Neuronal stem cell (in vitro differentiated cells): ENCODE measurements around the gene KLHL28.

ENCODE experiments used
- DNase-seq: peaks from one replicate; pipeline ENCODE4 v3.0.0-alpha.2; 2013; ENCODE audit warnings: low spot score
- H2AFZ ChIP-seq: one replicate; pipeline ENCODE4 v1.6.1; 2013; ENCODE audit warnings: mild to moderate bottlenecking, low read length, inconsistent platforms
- H2AK5ac ChIP-seq: 2 replicates; pipeline ENCODE4 v1.6.1; 2013; ENCODE audit warnings: low read depth, mild to moderate bottlenecking, inconsistent platforms, low read length, moderate library complexity, mixed read lengths
- H2BK120ac ChIP-seq: 2 replicates; pipeline ENCODE4 v1.6.1; 2013; ENCODE audit warnings: low read depth, mild to moderate bottlenecking, inconsistent platforms, low read length, moderate library complexity, mixed read lengths
- H2BK12ac ChIP-seq: one replicate; pipeline ENCODE4 v1.6.1; 2013; ENCODE audit warnings: low read length, inconsistent platforms
- H2BK15ac ChIP-seq: 2 replicates; pipeline ENCODE4 v1.6.1; 2013; ENCODE audit warnings: mild to moderate bottlenecking, low read length, inconsistent platforms, mixed read lengths
- H2BK5ac ChIP-seq: one replicate; pipeline ENCODE4 v1.6.1; 2013; ENCODE audit warnings: inconsistent platforms, mild to moderate bottlenecking, low read length, moderate library complexity
- H3K14ac ChIP-seq: one replicate; pipeline ENCODE4 v1.6.1; 2013; ENCODE audit warnings: low read length, inconsistent platforms
- H3K18ac ChIP-seq: 2 replicates; pipeline ENCODE4 v1.6.1; 2013; ENCODE audit warnings: low read length, inconsistent platforms
- H3K23ac ChIP-seq: 2 replicates; pipeline ENCODE4 v1.6.1; 2013; ENCODE audit warnings: low read depth, mild to moderate bottlenecking, mixed read lengths, low read length, inconsistent platforms; ENCODE audit not compliant: poor library complexity
- H3K27ac ChIP-seq: replicated peaks from 3 replicates; pipeline ENCODE4 v1.5.1; 2013; ENCODE audit warnings: low read length, inconsistent platforms
- H3K27me3 ChIP-seq, 3 experiments: 2 replicates each; pipeline ENCODE4 v1.6.1; 2013; ENCODE audit warnings: low read length in 3 of 3, mild to moderate bottlenecking in 2 of 3, inconsistent platforms in 1 of 3, low read depth in 1 of 3, mixed read lengths in 1 of 3, moderate library complexity in 1 of 3; ENCODE audit not compliant: control insufficient read depth in 3 of 3, insufficient read depth in 3 of 3
- H3K36me3 ChIP-seq, 2 donors: replicated peaks in 1 of 2; 2 replicates each; pipeline ENCODE4 v1.6.1; 2013; ENCODE audit warnings: low read length in 2 of 2; ENCODE audit not compliant: control insufficient read depth in 2 of 2, insufficient read depth in 2 of 2
- H3K4ac ChIP-seq: 2 replicates; pipeline ENCODE4 v1.6.1; 2013; ENCODE audit warnings: inconsistent platforms, mild to moderate bottlenecking, low read length, moderate library complexity
- H3K4me1 ChIP-seq, 2 donors: 1 replicate in 1 of 2; 2 replicates in 1 of 2; pipeline ENCODE4 v1.6.1; 2013; ENCODE audit warnings: low read length in 2 of 2, low read depth in 1 of 2; ENCODE audit not compliant: control insufficient read depth in 2 of 2, insufficient read depth in 1 of 2
- H3K4me2 ChIP-seq: one replicate; pipeline ENCODE4 v1.6.1; 2013; ENCODE audit warnings: mild to moderate bottlenecking, low read length, inconsistent platforms; ENCODE audit not compliant: insufficient read depth, poor library complexity, severe bottlenecking
- H3K4me3 ChIP-seq, 2 donors: 2 replicates each; pipeline ENCODE4 v1.5.1; 2013; ENCODE audit warnings: low read length in 2 of 2, mild to moderate bottlenecking in 2 of 2, inconsistent platforms in 1 of 2, moderate library complexity in 1 of 2
- H3K79me1 ChIP-seq: one replicate; pipeline ENCODE4 v1.6.1; 2013; ENCODE audit warnings: low read depth, mild to moderate bottlenecking, inconsistent platforms, low read length, moderate library complexity
- H3K9ac ChIP-seq: one replicate; pipeline ENCODE4 v1.6.1; 2013; ENCODE audit warnings: mild to moderate bottlenecking, low read depth, low read length, inconsistent platforms; ENCODE audit not compliant: poor library complexity
- H3K9me3 ChIP-seq, 2 donors: replicated peaks in 1 of 2; 2 replicates each; pipeline versions ENCODE3 to v1.6.1; 2013; ENCODE audit warnings: low read length in 2 of 2, mild to moderate bottlenecking in 2 of 2, inconsistent platforms in 1 of 2, low read depth in 1 of 2, mixed read lengths in 1 of 2, moderate library complexity in 1 of 2; ENCODE audit not compliant: control insufficient read depth in 2 of 2, insufficient read depth in 1 of 2
- H4K8ac ChIP-seq: one replicate; pipeline ENCODE4 v1.6.1; 2013; ENCODE audit warnings: low read depth, mild to moderate bottlenecking, inconsistent platforms, low read length, moderate library complexity
- H4K91ac ChIP-seq: one replicate; pipeline ENCODE4 v1.6.1; 2013; ENCODE audit warnings: low read length, low read depth, mild to moderate bottlenecking, inconsistent platforms; ENCODE audit not compliant: poor library complexity
- WGBS, 2 donors: extraction: QIAGEN DNeasy Blood & Tissue Kit; methylation state at CpG; one replicate each; pipeline ENCODE4 v1.1.7; 2013; ENCODE audit warnings: missing lambda C conversion rate in 2 of 2, mixed read lengths in 1 of 2; ENCODE audit not compliant: insufficient read length in 2 of 2, insufficient replicate concordance in 1 of 2; ENCODE audit errors: extremely low coverage in 2 of 2; 5-methylcytosine and 5-hydroxymethylcytosine counted together

KLHL28 gene

GRCh38 chr14:44963044-44963528 lies 1.3 kb upstream of the KLHL28 start:
- Histone ChIP-seq H2BK12ac (no peak overlapping the region), H3K23ac (no peak overlapping the region), H2BK15ac (no peak overlapping the region), H3K9me3 (peaks cover 0 to 4% of the 10 kb centered on the region in 2 donors), H3K9ac (peak overlapping the region; percentile 79), H3K4ac (no peak overlapping the region), H2BK120ac (no peak overlapping the region), H3K36me3 (peaks cover 0 to 10% of the 10 kb centered on the region in 2 donors), H3K4me1 (peaks cover 3 to 16% of the 10 kb centered on the region in 2 donors), H2AK5ac (no peak overlapping the region), H2BK5ac (no peak overlapping the region), H3K27me3 (no peaks in the 10 kb centered on the region), H3K4me3 (peak overlapping the region; percentile 77 to 86), H3K27ac (no peak overlapping the region), H4K8ac (no peak overlapping the region), H2AFZ (peak overlapping the region; percentile 89), H3K18ac (no peak overlapping the region), H4K91ac (no peak overlapping the region), H3K14ac (no peak overlapping the region), H3K79me1 (no peaks in the 10 kb centered on the region), H3K4me2 (peak overlapping the region; percentile 72)
- DNase-seq, result no peak
- no CpG with 5 or more reads among the region's 13 CpGs for WGBS, 2 donors

GRCh38 chr14:44962334-44963043 lies 742 bp upstream of the KLHL28 start:
- Histone ChIP-seq H3K27ac (peak overlapping the region; percentile 76), H3K14ac (no peak overlapping the region), H2BK120ac (no peak overlapping the region), H3K23ac (no peak overlapping the region), H3K4me3 (peak overlapping the region; percentile 77 to 86), H3K36me3 (peaks cover 0 to 7% of the 10 kb centered on the region in 2 donors), H3K9me3 (peaks cover 0 to 4% of the 10 kb centered on the region in 2 donors), H4K91ac (no peak overlapping the region), H3K18ac (peak overlapping the region; percentile 44), H4K8ac (no peak overlapping the region), H2AK5ac (peak overlapping the region; percentile 21), H3K4me2 (peak overlapping the region; percentile 72), H3K79me1 (no peaks in the 10 kb centered on the region), H2BK5ac (no peak overlapping the region), H3K9ac (peak overlapping the region; percentile 79), H2AFZ (peak overlapping the region; percentile 89), H3K27me3 (no peaks in the 10 kb centered on the region), H3K4me1 (peaks cover 3 to 16% of the 10 kb centered on the region in 2 donors), H3K4ac (no peak overlapping the region), H2BK12ac (no peak overlapping the region), H2BK15ac (no peak overlapping the region)
- DNase-seq, result peak; percentile 43
- WGBS, 2 donors, result no CpG with 5 or more reads among the region's 39 CpGs

GRCh38 chr14:44961151-44961553 lies 595 bp downstream of the KLHL28 start:
- Histone ChIP-seq H3K4ac (no peak overlapping the region), H2BK15ac (no peak overlapping the region), H3K9me3 (no peaks in the 10 kb centered on the region), H2BK5ac (no peak overlapping the region), H3K36me3 (no peaks in the 10 kb centered on the region), H3K14ac (no peak overlapping the region), H3K27ac (peak overlapping the region; percentile 70), H3K4me3 (peak overlapping the region; percentile 77 to 92), H2BK12ac (no peak overlapping the region), H3K9ac (no peak overlapping the region), H4K91ac (no peak overlapping the region), H4K8ac (no peak overlapping the region), H2AFZ (peak overlapping the region; percentile 81), H2AK5ac (no peak overlapping the region), H3K4me2 (peak overlapping the region; percentile 45), H3K27me3 (no peaks in the 10 kb centered on the region), H3K23ac (no peak overlapping the region), H3K79me1 (no peaks in the 10 kb centered on the region), H2BK120ac (no peak overlapping the region), H3K18ac (no peak overlapping the region), H3K4me1 (peaks cover 3 to 10% of the 10 kb centered on the region in 2 donors)
- no CpG with 5 or more reads among the region's 14 CpGs for WGBS, 2 donors
- DNase-seq, result peak; percentile 35

DNA sequence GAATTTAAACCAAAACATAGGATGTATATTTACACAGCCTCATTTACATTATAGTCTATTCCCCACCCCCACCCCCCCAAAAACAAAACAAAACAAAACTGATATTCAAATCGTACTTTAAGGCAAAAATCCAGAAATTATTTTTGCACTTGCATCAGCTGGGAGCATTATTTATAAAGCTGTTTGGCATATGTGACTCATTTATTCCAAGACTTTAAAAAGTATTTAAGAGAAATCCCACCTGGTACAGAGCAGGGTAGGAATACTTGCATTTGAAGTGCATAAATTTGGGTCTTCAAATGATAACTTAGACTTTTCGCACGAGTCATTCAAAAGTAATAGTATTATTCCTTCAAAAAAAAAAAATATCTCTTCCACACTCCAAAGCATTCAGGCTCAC lies 1.1 kb downstream of the KLHL28 start:
- no peak overlapping the region for H3K18ac ChIP-seq
- H3K9me3 ChIP-seq, result no peaks in the 10 kb centered on the region
- no peaks in the 10 kb centered on the region for H3K79me1 ChIP-seq
- peak overlapping the region; percentile 77 to 92 for H3K4me3 ChIP-seq
- H4K91ac ChIP-seq, result no peak overlapping the region
- H2BK5ac ChIP-seq, result no peak overlapping the region
- H2BK15ac ChIP-seq, result no peak overlapping the region
- H3K14ac ChIP-seq, result no peak overlapping the region
- H2AK5ac ChIP-seq, result no peak overlapping the region
- no peak overlapping the region for H3K9ac ChIP-seq
- no peak overlapping the region for H3K27ac ChIP-seq
- no peak overlapping the region for H2BK12ac ChIP-seq
- H3K4me1 ChIP-seq, result peaks cover 3 to 10% of the 10 kb centered on the region in 2 donors
- no peaks in the 10 kb centered on the region for H3K36me3 ChIP-seq
- 100% methylated on average over 1 of the region's 3 CpGs; no CpG with 5 or more reads in 1 of the 2 donors for WGBS, 2 donors
- H3K4me2 ChIP-seq, result peak overlapping the region; percentile 43
- no peak overlapping the region for H4K8ac ChIP-seq
- H2BK120ac ChIP-seq, result no peak overlapping the region
- no peak overlapping the region for H3K4ac ChIP-seq
- H3K23ac ChIP-seq, result no peak overlapping the region
- H2AFZ ChIP-seq, result peak overlapping the region; percentile 81
- DNase-seq, result no peak
- H3K27me3 ChIP-seq, result no peaks in the 10 kb centered on the region
